ENCODE data around the gene FOXR2.

DNA sequence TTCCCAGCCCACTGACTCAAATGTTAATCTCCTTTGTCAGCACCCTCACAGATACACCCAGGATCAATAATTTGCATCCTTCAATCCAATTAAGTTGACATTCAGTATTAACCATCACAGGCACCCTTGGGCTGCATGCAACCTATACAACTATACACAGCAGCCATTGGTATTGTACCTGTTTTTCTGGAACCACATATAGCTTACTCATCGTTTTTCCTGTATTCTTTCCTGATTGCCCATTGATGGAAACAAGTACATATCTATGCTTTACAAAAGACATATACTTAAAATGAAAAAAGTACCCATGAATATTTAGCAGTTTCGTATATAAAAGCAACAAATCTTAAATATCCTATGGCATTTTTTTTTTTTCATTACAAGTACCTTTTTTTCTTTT is 3.7 kb upstream of the FOXR2 start:
- TF ChIP-seq, protein P1, sequence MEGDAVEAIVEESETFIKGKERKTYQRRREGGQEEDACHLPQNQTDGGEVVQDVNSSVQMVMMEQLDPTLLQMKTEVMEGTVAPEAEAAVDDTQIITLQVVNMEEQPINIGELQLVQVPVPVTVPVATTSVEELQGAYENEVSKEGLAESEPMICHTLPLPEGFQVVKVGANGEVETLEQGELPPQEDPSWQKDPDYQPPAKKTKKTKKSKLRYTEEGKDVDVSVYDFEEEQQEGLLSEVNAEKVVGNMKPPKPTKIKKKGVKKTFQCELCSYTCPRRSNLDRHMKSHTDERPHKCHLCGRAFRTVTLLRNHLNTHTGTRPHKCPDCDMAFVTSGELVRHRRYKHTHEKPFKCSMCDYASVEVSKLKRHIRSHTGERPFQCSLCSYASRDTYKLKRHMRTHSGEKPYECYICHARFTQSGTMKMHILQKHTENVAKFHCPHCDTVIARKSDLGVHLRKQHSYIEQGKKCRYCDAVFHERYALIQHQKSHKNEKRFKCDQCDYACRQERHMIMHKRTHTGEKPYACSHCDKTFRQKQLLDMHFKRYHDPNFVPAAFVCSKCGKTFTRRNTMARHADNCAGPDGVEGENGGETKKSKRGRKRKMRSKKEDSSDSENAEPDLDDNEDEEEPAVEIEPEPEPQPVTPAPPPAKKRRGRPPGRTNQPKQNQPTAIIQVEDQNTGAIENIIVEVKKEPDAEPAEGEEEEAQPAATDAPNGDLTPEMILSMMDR (IDR thresholded peaks at IDR 0.05 in 4 of 5, conservative IDR thresholded peaks at IDR 0.05 in 1 of 5) = no peak
- no peak for TF ChIP-seq POLR2A (IDR thresholded peaks at IDR 0.05)

All from gastrocnemius medialis (tissue), 4 donors.